Measurements from ENCODE around the gene IFITM10.

GRCh38 chr11:1695548-1696108 lies 54.8 kb downstream of the IFITM10 start:
- no peak for TF ChIP-seq POLR2AphosphoS5 (IDR thresholded peaks at IDR 0.05)
- TF ChIP-seq EP300 (IDR thresholded peaks at IDR 0.05): no peak

Measured in esophagus muscularis mucosa (tissue), 3 donors.